GM19468 (cell line): Measurements from ENCODE around the gene STK32C.
"Not testable (repeated sequence)": the region's sequence is repeated elsewhere in the genome, so short reads cannot be mapped to it uniquely, and the experiment has no call there.

Experiments used
- ATAC-seq: cut with Tn5 transposase; IDR thresholded peaks from one replicate; pipeline ENCODE4 v1.9.1; 2021; ENCODE audit warnings: mild to moderate bottlenecking, moderate library complexity, moderate number of reproducible peaks; ENCODE audit not compliant: unreplicated experiment; ENCODE audit errors: extremely low read depth

The STK32C gene

GRCh38 chr10:132223611-132224342 lies 84.0 kb downstream of the STK32C start:
- no peak for ATAC-seq

DNA sequence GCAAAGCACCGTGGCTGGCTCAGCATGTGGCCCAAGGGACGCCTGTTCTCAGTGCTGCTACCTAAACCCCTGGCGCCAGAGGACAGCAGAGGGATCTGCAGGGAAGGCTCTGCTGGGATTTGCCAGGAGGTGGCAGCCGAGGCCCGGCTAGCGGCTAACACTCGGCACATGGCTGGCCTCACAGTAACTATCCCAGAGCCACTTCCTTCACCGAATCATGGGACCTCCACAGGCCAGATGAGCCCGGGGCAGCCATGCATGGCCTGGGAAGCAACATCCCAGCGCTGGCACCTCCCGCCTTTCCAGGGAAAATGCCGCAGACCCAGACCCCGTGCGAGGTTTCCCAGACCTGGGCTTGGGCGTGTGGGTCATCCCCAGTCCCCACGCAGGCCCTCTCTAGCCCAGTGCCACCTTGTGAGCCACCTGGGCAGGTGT lies 84.6 kb downstream of the STK32C start:
- ATAC-seq, result peak; percentile 59

GRCh38 chr10:132222726-132223125 lies 85.0 kb downstream of the STK32C start:
- ATAC-seq, result no peak

GRCh38 chr10:132220996-132221395 lies 86.8 kb downstream of the STK32C start:
- not testable (repeated sequence) for ATAC-seq

GRCh38 chr10:132220061-132220460 lies 87.7 kb downstream of the STK32C start:
- ATAC-seq, result no peak

DNA sequence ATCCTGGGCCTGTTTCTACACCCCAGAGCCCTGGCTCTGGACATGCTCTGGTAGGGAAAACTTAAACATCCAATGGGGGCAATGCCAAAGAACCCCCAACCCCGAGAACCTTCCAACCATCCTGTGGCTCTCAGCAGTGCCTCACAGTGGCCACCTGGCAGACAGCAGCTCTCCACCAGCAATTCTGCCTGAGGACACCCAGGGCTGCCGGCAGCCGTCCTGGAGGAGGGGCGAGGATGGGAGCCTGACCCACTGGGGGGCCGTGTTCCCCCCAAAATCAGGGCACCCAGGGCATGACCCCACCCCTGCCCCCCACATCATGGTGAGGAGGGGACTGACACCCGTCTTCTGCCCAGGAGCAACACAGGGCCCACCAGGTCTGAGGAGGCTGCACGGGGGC lies 88.3 kb downstream of the STK32C start:
- ATAC-seq, result no peak

DNA sequence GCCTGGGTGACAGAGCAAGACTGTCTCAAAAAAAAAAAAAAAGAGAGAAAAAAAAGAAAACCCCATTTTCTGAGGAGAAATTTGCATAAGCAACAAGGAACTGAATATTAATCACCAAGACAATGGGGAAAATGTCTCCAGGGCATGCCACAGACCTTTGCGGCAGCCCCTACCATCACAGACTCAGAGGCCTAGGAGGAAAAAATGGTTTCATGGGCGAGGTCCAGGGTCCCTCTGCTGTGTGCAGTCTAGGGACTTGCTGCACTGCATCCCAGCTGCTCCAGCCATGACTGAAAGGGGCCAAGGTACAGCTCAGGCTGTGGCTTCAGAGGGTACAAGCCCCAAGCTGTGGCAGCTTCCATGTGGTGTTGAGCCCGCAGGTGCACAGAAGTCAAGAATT lies 91.3 kb downstream of the STK32C start:
- not testable (repeated sequence) for ATAC-seq

DNA sequence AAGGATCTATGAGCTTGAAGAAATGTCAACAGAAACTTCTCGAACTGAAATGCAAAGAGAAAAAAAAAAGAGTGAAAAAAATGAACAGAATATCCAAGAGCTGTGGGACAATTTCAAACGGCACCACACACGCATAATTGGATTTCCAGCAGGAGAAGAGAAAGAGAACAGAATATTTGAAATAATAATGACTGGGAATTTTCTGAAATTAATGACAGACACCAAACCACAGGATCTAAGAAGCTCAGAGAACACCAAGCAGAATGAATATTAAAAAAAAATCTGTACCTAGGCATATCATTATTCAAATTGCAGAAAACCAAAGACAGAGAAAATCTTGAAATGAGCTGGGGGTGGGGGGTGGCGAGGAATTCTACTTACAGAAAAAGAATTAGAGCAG lies 93.8 kb downstream of the STK32C start:
- no peak for ATAC-seq

DNA sequence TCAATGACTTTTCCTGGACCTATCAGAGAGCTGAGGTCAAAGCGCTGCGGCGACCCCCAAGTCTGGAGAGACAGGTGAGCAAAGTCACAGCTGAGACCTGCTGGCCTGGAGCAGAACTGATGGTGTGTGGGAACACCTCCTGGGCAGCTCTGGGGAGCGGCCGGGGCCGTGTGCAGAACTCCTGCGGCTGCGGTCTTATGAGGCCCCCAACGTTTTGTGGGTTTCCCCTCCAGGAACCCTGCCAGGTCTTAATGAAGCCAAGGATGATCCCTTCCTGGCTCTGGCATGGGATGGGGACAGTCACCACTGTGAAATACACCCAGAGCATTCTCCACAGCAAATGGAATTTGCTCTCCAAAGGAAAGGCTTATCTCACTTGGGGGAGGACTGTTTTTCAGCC lies 94.9 kb downstream of the STK32C start:
- no peak for ATAC-seq

DNA sequence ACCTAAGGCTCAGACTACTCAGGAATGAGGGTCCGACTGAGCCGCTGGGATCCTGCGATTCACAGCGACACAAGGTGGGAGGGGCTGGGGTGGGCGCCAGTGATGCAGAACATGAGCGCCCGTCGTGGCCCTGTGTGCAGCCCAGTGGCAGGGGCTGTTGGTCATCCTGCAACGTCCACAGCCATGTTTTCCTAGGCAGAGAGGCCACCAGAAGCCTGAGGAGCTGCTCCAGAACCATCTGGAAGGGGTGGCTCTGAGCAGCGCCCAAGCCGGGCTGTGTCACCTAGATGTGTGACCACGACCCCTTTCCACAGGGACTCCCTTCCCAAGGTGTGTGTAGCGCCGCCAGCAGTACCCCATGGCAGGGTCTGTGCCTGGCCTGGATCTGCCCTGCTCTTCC lies 96.5 kb downstream of the STK32C start:
- ATAC-seq, result no peak

GRCh38 chr10:132210766-132211165 lies 97.0 kb downstream of the STK32C start:
- ATAC-seq, result no peak

- ATAC-seq, result no peak
Measured at GRCh38 chr10:132209978-132210530, 97.7 kb downstream of the STK32C start.

DNA sequence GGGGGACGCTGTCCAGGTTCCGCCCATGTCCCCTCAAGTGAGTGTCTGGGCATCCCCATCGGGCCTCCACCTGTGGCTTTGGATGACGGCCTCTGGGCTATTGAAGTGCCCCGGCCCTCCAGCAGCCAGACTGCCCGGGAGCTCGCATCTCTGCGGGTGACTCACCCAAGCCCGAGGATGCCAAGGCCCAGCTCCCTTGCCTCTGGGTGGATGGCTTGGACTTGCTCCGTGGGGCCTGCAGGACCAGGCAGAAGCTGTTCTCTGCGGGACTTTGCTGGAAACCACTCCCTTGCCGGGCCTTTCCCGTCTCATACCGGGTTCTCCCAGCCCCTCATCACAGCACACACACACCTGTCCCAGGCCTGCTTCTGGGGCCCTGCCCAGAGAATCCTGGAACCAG lies 98.6 kb downstream of the STK32C start:
- ATAC-seq, result no peak

GRCh38 chr10:132208462-132209050 lies 99.2 kb downstream of the STK32C start:
- ATAC-seq, result no peak

GRCh38 chr10:132207536-132208461 lies 100.0 kb downstream of the STK32C start:
- no peak for ATAC-seq

DNA sequence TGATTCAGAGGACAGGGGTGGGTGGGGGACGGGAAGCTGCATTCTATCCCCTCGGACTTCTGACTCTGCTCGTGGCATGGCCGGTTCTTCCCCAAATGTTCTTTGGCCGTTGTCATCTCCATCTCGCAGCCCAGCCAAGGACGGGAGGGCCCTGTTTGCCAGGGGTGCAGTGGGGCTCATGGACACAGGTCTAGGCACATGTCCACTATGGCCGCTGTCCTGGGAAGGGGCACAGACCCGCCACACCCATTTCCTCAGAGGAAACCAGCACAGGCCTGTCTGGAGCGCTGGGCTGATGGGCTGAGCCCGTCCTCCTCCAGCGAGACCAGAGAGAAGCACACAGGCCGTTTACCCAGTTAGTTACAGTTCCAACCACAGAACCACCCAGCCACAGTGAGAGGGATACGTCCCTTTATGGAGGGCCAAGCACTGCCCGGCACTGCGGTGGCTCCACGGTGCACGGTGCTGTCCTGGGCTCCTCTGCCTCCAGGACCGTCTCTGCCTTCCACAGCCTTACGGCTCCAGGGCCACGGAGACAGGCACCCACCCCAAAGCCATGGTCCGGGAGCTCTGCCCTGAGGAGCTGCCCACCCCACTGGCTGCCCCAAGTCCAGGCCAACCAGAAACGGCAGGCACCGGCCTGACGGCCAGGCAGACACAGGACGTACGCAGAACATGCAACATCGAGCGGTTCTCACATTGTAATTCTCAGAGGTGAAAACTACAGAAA lies 100.8 kb downstream of the STK32C start:
- ATAC-seq, result no peak

GRCh38 chr10:132206377-132206745 lies 101.4 kb downstream of the STK32C start:
- no peak for ATAC-seq

- no peak for ATAC-seq
Measured at GRCh38 chr10:132205650-132206376, 101.9 kb downstream of the STK32C start.

GRCh38 chr10:132204781-132205473 lies 102.8 kb downstream of the STK32C start:
- ATAC-seq, result no peak
